GM12878 (cell line): ENCODE results near the gene BCOR. TPM values are rescaled to one million over a fixed set of nuclear protein-coding genes. Genes with fewer than 3 reads are reported as not detected.

Source experiments
- CBX3 ChIP-seq: fragments of 200-600 bp; sonication (generic); IDR thresholded peaks from 2 replicates; pipeline ENCODE4 v1.6.1; 2016; ENCODE audit warnings: low read depth, borderline replicate concordance
- FOXM1 ChIP-seq: IDR thresholded peaks from 2 replicates; pipeline ENCODE4 v1.6.1; 2012; ENCODE audit warnings: low read depth, mild to moderate bottlenecking, inconsistent platforms, low read length, moderate library complexity
- JUND ChIP-seq: IDR thresholded peaks from 2 replicates; pipeline ENCODE4 v1.6.1; 2012; ENCODE audit warnings: low read depth, mild to moderate bottlenecking, low read length, improper control_type of control experiment, moderate library complexity
- NFXL1 ChIP-seq: fragments of 450-650 bp; IDR thresholded peaks from 2 replicates; pipeline ENCODE4 v1.6.1; 2017; ENCODE audit warnings: antibody characterized with exemption, mild to moderate bottlenecking, borderline replicate concordance
- NR2F1 ChIP-seq: fragments of 450-650 bp; conservative IDR thresholded peaks from 2 replicates; pipeline ENCODE4 v1.6.1; 2017; ENCODE audit warnings: mild to moderate bottlenecking
- PAX8 ChIP-seq: fragments of 450-650 bp; IDR thresholded peaks from 2 replicates; pipeline ENCODE4 v1.6.1; 2017; ENCODE audit warnings: mild to moderate bottlenecking, moderate library complexity
- POU2F2 ChIP-seq: IDR thresholded peaks from 3 replicates; pipeline ENCODE4 v1.6.1; 2011; ENCODE audit warnings: low read depth, mild to moderate bottlenecking, low read length, borderline replicate concordance
- STAT3 ChIP-seq: IDR thresholded peaks from 2 replicates; pipeline ENCODE4 v1.6.1; 2011; ENCODE audit warnings: low read depth, low read length, improper control_type of control experiment
- polyA plus RNA-seq, 11 experiments: library from polyadenylated mRNA; depleted of rRNA in 4 of 11; unstranded in 6 of 11; stranded (reverse) in 5 of 11; fragments of >200 nt; fragmentation: Nextera tagmentation in 4 of 11; fragmentation: Illumina TruSeq in 1 of 11; extraction: Ambion mirVana in 4 of 11; extraction: Trizol in 1 of 11; gene quantifications; 1 replicate in 1 of 11; 2 replicates in 10 of 11; pipeline versions ENCODE4 v1.2.1 to v1.2.3, GENCODE V29; 2011 to 2016; ENCODE audit warnings: inconsistent platforms in 2 of 11, missing spikeins in 2 of 11, low read depth in 1 of 11
- total RNA-seq, 4 experiments: library from RNA; depleted of rRNA in 3 of 4; stranded (reverse); fragments of >200 nt in 3 of 4; fragmentation: Illumina TruSeq in 1 of 4; extraction: Trizol in 1 of 4; gene quantifications; 2 replicates each; pipeline versions ENCODE4 v1.2.1 to v1.2.3, GENCODE V29; 2013 to 2021
- TF ChIP-seq, protein P1 (sequence below): fragments of 450-650 bp; IDR thresholded peaks from 2 replicates; pipeline ENCODE4 v1.6.1; 2017; ENCODE audit warnings: mild to moderate bottlenecking, moderate library complexity
- TF ChIP-seq, protein P2 (sequence below): IDR thresholded peaks from 2 replicates; pipeline ENCODE4 v1.6.1; 2011; ENCODE audit warnings: low read depth, low read length, improper control_type of control experiment, borderline replicate concordance
- TF ChIP-seq, protein P3 (sequence below): fragments of 450-650 bp; conservative IDR thresholded peaks from 2 replicates; pipeline ENCODE4 v1.6.1; 2017; ENCODE audit warnings: mild to moderate bottlenecking, moderate library complexity

Gene BCOR
- total and polyA plus RNA-seq, 10 of the 15 experiments (the other 5 are each of a cell fraction or from before 2014, with no cell fraction given), result 5.1 to 16.4 (median 10.1) TPM

DNA sequence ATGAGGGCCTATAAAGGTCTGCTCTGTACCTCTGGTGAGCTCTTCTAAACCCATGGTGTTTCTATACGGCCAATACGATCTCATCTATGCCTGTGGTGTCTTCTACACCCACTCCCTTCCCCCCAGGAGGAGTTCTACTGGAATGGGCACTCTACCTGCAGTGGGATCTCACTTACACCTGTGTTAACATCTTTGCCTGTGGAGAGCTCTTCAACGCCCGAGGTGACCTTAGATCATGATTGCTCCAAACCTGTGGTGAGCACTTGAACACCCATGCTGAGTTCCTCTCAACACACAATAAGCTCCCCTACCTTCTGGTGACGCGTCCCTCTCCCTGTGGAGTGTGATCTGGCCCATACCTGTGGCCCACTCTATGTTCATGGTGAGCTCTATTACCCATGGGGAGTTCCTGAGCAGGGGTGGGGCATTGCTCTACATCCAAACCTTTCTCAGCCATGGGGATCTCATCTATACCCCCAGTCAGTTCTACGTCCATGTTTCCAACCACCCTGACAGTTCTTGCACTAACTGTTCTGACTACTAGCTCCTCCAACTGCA, 48.6 kb downstream of the BCOR start (continued):
- TF ChIP-seq, protein P1, sequence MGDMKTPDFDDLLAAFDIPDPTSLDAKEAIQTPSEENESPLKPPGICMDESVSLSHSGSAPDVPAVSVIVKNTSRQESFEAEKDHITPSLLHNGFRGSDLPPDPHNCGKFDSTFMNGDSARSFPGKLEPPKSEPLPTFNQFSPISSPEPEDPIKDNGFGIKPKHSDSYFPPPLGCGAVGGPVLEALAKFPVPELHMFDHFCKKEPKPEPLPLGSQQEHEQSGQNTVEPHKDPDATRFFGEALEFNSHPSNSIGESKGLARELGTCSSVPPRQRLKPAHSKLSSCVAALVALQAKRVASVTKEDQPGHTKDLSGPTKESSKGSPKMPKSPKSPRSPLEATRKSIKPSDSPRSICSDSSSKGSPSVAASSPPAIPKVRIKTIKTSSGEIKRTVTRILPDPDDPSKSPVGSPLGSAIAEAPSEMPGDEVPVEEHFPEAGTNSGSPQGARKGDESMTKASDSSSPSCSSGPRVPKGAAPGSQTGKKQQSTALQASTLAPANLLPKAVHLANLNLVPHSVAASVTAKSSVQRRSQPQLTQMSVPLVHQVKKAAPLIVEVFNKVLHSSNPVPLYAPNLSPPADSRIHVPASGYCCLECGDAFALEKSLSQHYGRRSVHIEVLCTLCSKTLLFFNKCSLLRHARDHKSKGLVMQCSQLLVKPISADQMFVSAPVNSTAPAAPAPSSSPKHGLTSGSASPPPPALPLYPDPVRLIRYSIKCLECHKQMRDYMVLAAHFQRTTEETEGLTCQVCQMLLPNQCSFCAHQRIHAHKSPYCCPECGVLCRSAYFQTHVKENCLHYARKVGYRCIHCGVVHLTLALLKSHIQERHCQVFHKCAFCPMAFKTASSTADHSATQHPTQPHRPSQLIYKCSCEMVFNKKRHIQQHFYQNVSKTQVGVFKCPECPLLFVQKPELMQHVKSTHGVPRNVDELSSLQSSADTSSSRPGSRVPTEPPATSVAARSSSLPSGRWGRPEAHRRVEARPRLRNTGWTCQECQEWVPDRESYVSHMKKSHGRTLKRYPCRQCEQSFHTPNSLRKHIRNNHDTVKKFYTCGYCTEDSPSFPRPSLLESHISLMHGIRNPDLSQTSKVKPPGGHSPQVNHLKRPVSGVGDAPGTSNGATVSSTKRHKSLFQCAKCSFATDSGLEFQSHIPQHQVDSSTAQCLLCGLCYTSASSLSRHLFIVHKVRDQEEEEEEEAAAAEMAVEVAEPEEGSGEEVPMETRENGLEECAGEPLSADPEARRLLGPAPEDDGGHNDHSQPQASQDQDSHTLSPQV, result no peak
- TF ChIP-seq JUND (no peak), FOXM1 (no peak), POU2F2 (no peak), CBX3 (no peak), STAT3 (no peak), NR2F1 (no peak), PAX8 (no peak), NFXL1 (no peak)
- TF ChIP-seq, protein P2, sequence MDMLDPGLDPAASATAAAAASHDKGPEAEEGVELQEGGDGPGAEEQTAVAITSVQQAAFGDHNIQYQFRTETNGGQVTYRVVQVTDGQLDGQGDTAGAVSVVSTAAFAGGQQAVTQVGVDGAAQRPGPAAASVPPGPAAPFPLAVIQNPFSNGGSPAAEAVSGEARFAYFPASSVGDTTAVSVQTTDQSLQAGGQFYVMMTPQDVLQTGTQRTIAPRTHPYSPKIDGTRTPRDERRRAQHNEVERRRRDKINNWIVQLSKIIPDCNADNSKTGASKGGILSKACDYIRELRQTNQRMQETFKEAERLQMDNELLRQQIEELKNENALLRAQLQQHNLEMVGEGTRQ, result no peak
- TF ChIP-seq, protein P3, sequence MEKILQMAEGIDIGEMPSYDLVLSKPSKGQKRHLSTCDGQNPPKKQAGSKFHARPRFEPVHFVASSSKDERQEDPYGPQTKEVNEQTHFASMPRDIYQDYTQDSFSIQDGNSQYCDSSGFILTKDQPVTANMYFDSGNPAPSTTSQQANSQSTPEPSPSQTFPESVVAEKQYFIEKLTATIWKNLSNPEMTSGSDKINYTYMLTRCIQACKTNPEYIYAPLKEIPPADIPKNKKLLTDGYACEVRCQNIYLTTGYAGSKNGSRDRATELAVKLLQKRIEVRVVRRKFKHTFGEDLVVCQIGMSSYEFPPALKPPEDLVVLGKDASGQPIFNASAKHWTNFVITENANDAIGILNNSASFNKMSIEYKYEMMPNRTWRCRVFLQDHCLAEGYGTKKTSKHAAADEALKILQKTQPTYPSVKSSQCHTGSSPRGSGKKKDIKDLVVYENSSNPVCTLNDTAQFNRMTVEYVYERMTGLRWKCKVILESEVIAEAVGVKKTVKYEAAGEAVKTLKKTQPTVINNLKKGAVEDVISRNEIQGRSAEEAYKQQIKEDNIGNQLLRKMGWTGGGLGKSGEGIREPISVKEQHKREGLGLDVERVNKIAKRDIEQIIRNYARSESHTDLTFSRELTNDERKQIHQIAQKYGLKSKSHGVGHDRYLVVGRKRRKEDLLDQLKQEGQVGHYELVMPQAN, result no peak
